CD4-positive, alpha-beta T cell treated with Interleukin-17A for 4 hours (primary cell): ENCODE results near the gene ZCWPW1.

Source experiments
- DNase-seq: peaks from one replicate; pipeline ENCODE4 v3.0.0-alpha.2; 2020; ENCODE audit warnings: mixed read lengths

Gene ZCWPW1

GRCh38 chr7:100428199-100428966 lies at the start of gene ZCWPW1:
ZCWPW1 (minus strand) TSS chr7:100428703; CDS start chr7:100420649, 8,054 bp downstream.
- peak; percentile 97 for DNase-seq

- DNase-seq, result no peak
Observed at GRCh38 chr7:100477871-100478267, 49.4 kb upstream of the ZCWPW1 start.

GRCh38 chr7:100476903-100477870 lies 48.7 kb upstream of the ZCWPW1 start:
- peak; percentile 56 for DNase-seq

GRCh38 chr7:100476101-100476780 lies 47.7 kb upstream of the ZCWPW1 start:
- DNase-seq, result no peak

GRCh38 chr7:100475549-100475948 lies 47.0 kb upstream of the ZCWPW1 start:
- DNase-seq, result peak; percentile 29

- DNase-seq, result peak; percentile 35
Observed at GRCh38 chr7:100472854-100473499, 44.5 kb upstream of the ZCWPW1 start.

GRCh38 chr7:100472121-100472851 lies 43.8 kb upstream of the ZCWPW1 start:
- DNase-seq, result no peak

- DNase-seq, result no peak
Observed at GRCh38 chr7:100471021-100471420, 42.5 kb upstream of the ZCWPW1 start.

- peak; percentile 91 for DNase-seq
Observed at GRCh38 chr7:100469227-100470044, 40.9 kb upstream of the ZCWPW1 start.

- DNase-seq, result no peak
Observed at GRCh38 chr7:100467638-100468373, 39.3 kb upstream of the ZCWPW1 start.

- no peak for DNase-seq
Observed at GRCh38 chr7:100466653-100467605, 38.4 kb upstream of the ZCWPW1 start.

- DNase-seq, result no peak
Observed at GRCh38 chr7:100465702-100466311, 37.3 kb upstream of the ZCWPW1 start.

- DNase-seq, result no peak
Observed at GRCh38 chr7:100465299-100465698, 36.8 kb upstream of the ZCWPW1 start.

GRCh38 chr7:100464791-100465190 lies 36.3 kb upstream of the ZCWPW1 start:
- no peak for DNase-seq

- no peak for DNase-seq
Observed at GRCh38 chr7:100464210-100464660, 35.7 kb upstream of the ZCWPW1 start, which contains the start of gene SPACDR. SPACDR (minus strand) TSS chr7:100464260; CDS start chr7:100464025, 235 bp downstream.

- no peak for DNase-seq
Observed at GRCh38 chr7:100457033-100457432, 28.5 kb upstream of the ZCWPW1 start.

- DNase-seq, result no peak
Observed at GRCh38 chr7:100456562-100456961, 28.1 kb upstream of the ZCWPW1 start.

- DNase-seq, result no peak
Observed at GRCh38 chr7:100455206-100455605, 26.7 kb upstream of the ZCWPW1 start.
